HG02623 (cell line): Measurements from ENCODE around the gene FMNL2.

Experiments
- ATAC-seq: cut with Tn5 transposase; IDR thresholded peaks from one replicate; pipeline ENCODE4 v1.9.1; 2021; ENCODE audit warnings: moderate library complexity; ENCODE audit not compliant: unreplicated experiment

Gene FMNL2

DNA sequence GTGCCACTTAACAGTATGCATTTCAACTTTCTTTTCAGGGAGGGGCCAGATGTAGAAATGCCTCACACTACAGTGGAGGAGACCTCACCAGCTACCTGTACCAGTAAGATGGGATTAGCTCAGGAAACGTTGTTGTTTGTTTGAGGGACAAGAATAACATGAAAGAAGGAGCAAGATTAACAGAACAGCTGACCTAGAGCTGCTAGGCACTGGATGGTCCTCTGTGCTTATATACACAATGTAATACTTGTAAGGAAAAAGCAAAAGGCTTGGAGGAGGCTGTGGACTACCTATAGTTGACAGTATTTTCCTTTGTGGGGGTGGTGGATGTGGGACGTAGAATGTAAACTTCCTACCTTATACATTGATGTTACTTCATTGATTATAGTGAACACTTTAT is 154.4 kb downstream of the FMNL2 start:
- no peak for ATAC-seq

DNA sequence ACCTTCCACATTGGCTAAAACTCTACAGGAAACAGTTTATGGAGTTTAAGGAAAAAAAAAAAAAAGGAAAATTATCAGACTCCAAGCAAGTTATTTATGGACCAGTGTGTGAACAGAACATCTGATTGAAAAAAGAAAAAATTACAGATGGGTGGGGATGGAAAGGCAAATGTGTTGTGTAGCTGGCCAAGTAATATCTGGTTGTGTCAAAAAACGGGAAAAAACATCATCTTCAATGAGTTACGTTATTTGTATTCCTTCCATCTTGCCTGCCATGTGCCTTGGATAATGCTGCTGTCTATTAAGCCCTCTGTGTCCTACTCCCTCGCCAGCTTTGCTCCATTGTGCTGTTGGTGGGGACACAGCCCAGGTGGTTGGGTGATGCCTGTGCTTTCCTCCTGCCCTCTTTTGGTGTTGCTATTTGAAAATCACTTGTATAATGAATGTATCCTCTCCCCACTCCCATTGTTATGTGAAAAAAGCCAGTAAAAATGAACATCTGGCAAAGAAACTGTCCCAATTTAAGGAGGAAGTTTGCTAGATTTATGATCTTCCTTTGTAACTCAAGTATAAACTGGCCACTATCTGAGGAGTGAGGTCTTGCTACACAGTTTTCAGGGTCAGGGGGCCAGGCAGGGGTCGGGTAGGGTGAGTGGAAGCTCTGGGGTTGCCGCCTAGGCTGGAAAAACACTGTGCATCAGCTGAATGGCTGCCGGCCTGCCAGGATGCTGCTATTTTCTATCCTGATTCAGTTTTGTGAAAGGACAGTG is 155.9 kb downstream of the FMNL2 start:
- no peak for ATAC-seq

DNA sequence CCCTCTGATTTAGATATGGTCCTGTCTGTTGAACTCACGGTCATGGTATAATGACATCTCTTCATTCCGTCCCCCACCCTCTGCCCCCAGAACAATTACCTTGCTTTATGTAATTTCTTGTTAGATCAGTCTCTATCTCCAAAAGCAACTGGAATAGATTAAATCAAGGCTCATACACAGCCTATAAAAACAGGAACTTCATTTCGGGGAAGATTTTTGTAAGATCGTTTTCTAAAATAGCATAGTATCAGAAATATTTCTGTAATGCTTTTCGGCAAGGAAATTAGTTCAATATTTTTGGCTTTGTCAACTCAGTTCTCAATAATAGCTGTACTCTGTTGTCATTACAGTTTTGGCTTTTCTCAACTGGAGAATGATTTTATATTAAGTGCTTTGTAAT is 157.2 kb downstream of the FMNL2 start:
- ATAC-seq: no peak

DNA sequence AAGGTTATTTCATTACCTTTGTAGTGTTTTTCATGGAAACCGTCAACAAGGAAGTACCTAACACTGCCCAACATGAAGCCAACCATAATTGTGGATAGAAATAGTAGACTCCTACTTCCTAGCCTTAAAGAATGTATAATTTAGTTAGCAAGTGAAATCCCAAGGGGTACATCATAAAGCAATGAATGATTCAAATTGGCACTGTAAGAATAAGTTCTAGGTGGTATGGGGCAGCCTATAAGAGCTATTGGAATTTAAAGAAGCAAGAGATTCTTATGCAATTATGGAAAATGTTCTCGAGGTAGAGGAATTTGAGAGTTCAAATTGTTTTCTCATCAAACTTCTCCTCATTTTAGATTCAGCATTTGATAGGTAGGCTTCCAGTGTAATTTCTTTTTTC is 157.9 kb downstream of the FMNL2 start:
- no peak for ATAC-seq

DNA sequence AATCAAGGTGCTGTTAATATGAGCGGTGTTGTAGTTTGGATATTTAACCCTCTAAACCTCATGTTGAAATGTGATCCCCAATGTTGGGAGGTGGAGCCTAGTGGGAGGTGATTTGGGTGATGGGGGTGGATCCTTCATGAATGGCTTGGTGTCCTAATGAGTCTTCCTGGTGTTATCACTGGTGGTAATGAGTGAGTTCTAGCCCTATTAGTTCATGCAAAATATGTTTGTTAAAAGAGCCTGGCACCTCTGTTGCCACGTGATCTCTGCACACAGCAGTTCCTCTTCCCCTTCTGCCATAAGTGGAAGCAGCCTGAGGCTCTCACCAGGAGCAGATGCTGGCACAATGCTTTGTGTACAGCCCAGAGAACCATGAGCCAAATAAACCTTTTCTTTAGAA is 158.4 kb downstream of the FMNL2 start:
- no peak for ATAC-seq

DNA sequence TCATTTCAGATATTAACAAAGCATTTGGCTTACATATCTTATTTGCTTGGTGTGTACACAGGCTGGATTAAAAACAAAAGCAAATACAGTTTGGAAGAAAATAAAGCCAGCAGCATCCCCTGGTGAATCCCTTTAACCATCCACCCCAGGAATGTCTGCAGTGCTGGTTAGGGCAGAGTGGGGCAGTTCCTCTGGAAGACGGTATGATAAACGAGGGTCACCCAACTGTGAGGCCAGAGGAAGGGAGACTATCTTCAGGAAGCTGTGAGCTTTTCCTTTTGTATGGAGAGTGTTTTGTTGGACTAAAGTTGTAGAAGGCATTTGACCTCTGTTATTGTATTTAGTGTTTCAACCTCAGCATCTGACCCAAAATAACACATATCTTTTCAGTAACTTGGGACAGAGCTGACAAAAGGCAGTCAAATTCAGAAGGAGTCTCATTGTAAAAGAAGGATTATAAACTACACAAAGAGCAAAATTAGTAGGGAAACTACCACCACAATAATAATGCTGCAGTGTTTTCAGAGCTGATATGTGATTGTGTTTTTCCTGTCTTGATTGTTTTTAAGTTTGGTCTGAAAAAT is 159.1 kb downstream of the FMNL2 start:
- ATAC-seq: no peak

DNA sequence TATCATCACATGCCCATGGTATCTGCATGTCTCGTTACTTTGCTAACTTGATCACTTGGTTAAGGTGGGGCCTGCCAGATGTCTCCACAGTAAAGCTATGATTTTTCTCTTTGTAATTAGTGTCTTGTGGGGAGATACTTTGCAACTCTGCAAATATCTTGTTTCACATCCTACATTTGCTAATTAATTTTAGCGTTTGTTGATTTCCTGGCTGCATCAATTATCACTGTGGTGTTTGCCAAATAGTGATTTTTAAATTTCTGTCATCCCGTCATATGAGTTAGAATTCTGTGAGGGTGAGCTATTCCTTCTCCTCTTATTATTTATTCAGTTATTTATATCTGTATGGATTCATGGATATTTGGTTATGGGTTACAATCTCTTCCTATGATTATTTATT is 161.4 kb downstream of the FMNL2 start:
- ATAC-seq: no peak

DNA sequence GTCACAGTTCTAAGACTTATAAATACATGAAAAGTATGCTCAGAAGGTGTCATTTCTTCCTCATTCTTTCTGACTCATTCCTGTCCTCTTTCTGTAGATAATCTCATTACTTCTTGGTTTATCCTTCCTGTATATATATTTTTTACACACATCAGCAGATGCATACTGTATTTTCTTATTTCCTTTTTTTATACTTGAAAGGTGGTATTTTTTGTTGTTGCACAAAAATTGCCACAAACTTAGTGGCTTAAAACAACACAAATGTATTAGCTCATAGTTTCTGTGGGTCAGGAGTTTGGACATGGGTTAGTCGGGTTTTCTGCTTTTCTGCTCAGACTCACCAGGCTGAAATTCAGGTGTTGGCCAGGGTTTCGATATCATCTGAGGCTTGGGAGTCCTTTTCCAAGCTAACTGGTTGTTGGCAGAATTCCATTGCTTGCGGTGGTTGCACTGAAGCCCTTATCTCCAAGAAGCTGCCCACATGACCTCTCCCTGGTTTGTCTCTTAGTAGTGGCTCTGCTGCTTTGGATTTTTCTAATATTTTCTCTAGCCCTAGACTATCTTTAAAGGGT is 162.6 kb downstream of the FMNL2 start:
- ATAC-seq: peak; percentile 48

DNA sequence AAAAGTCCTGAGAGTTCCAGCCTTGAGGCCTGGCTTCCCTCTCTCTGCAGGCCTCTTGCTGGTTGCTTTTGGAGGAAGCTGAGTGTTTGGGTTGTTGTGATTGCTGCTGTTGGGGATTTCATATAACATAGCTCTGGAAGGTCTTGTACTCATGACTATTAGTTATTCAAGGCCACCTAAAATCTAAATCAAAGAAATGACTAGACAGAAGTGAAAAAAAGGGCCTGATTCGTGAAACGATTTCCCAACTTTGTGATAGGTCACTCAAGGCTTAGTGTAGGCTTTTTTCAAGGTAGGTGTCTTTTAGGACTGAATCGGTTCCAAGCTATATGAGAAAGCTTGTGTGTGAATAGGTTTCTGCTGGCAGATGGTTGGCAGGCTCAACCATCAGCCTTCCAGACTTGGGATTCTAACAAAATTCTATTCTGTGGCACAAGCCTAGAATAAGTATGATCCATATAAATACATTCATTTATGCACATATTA is 164.4 kb downstream of the FMNL2 start:
- ATAC-seq: no peak

DNA sequence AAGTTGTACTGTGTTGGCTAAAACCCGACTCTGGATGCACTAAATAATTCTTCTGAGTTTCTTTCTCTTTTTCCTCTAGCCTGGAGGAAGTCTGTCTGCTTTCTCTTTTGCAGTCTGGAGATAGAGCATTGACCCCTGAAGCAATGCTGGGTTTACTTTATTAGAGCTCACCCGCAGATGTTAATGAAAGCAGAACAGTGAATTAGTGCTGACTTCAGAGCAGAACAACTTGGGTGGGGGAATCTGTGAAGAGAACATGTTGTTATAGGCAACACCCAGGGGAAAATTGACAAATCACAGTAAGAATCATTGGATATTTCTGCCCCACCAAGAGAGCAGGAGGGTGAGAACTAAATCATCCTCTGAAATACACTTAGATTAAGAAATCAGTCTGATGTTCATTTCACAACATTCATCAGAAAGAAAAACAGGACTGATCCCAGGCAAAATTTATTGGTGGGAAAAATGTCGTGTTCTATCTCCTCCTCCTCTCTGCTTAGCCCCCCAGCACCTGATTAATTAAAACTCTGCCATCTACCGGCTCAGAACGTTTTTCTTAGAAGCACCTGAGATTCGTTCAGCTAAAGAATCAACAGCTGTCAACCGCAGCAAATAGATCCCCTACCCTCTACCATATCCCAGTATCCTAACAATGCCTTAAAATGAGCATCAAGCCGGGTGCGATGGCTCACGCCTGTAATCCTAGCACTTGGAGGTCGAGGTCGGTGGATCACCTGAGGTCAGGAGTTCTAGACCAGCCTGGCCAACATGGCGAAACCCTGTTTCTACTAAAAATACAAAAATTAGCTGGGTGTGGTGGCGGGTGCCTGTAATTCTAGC is 165.1 kb downstream of the FMNL2 start:
- ATAC-seq: no peak

DNA sequence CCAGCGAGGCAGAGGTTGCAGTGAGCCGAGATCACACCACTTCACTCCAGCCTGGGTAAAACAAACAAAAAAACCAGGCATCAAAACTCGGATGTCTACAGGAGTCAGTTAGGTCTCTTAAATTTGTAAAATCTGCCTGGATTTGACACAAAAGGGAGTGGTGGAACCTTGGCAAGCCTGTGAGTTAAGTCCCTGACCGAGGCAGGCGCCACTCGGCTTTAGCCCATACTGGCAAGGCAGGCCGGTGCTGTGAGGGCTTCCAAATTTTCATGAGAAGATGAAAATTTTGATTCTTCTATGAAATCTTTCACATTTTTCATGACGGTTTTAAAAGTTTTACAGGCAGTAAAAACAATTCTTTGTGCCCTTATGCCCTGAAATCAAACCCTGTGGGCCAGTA is 165.8 kb downstream of the FMNL2 start:
- ATAC-seq: no peak

DNA sequence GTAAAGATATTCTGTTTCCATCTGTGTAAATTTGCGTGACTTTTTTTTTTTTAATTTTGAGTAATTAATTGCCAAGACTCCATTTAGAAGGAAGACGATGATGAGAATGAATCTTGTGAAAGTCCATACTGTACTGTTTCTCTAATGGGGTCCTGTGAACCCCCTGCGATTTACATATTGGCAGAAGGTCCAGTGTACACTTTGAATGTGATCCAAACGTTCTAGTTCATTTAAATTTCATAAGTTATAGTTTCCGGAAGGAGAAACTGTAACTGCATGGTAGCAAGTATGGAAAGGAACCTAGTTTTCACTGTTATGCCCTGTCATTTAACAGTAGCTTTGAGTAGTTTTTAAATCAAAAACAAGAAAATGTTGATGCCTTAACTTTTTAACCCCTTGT is 166.7 kb downstream of the FMNL2 start:
- no peak for ATAC-seq

DNA sequence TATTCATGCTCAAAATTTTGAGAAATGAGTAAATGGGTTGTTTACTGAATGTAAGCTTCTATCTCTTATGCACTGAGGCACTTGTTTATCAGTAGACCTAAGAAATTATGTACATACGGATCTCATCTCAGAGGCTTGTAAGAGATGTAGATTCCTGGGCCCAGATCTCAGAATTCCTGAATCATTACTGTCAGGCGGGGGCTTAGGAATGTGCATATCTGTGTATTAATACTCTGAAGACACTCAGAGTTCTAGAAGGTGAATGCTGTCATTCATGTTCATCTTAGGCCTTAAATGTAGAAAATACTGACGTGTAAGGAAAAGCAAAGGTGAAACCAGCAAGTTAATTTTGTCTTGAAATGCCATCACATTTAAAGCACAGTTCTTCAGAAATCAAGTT is 169.6 kb downstream of the FMNL2 start:
- no peak for ATAC-seq

DNA sequence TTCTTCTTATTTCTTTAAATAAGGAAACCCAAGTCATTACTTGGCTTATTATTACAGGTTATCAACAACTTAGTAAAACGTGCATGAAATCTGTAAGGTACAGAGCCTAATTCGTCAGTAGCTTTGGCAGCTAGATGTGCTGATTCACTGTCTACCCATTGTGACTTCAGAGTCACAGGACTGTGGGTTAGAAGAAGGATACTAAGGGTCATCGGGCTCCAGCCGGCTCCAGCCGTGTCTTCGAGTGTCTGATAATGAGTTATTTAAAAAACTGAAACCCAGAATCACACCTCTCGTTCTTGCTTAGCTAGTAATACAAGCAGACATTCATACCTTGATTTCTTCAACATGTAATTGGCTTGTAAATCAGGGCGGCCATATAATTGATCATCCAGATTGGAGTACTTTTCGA is 170.5 kb downstream of the FMNL2 start:
- no peak for ATAC-seq

DNA sequence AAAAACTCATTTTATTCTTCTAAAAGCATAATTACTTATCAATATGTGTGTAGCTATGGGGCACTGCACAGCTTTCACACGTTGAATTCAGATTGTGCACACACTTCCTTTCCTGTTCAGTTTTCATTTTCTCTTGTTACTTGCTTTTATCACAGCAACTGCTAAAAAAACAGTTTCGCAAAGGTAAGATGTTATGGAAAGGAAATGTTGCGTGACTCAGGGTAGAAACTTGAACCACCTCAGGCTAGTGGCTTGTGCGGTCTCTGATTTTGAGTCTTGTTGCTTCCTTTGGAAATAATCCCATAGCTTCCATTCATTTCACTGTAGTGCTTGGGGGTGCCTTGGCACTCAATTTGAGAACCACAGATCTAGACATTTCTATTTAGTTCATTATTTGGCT is 171.9 kb downstream of the FMNL2 start:
- peak; percentile 51 for ATAC-seq

DNA sequence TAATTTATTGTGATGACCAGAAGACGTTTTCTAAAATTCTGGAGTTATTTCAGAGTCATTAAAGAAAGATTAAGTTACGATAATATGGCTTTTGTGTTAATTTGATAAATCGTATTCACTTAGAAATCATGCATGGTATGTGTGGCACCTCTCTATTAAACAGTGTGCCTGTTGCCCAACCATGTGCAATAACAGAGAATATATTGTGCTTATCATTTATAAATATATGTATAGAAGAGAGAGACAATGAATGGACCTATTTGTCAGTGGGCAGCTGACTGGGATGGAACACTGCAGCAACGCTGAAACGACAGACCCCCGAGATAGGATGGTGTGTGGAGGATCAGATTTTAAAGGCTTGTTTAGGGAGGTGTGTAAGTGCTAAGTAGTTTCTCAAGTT is 172.9 kb downstream of the FMNL2 start:
- ATAC-seq: no peak

DNA sequence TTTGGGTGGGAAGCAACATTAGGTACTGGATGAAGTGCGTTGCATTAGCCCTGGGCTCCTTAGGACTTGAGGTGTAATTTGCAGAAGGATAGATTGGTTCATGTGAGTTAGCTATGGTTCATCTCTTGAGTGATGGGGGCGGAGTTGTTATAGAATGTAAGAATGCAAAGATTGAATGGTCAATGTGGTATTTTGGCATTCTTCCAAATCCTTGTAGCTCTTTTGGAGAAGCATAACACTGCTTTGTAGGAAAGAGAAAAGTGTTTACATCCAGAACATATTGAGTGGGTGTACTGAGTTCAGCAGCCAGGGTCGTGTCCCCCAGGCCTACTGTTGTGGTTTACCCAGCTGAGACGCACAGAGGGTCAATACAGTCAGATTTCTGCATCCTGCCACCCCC is 173.5 kb downstream of the FMNL2 start:
- no peak for ATAC-seq

DNA sequence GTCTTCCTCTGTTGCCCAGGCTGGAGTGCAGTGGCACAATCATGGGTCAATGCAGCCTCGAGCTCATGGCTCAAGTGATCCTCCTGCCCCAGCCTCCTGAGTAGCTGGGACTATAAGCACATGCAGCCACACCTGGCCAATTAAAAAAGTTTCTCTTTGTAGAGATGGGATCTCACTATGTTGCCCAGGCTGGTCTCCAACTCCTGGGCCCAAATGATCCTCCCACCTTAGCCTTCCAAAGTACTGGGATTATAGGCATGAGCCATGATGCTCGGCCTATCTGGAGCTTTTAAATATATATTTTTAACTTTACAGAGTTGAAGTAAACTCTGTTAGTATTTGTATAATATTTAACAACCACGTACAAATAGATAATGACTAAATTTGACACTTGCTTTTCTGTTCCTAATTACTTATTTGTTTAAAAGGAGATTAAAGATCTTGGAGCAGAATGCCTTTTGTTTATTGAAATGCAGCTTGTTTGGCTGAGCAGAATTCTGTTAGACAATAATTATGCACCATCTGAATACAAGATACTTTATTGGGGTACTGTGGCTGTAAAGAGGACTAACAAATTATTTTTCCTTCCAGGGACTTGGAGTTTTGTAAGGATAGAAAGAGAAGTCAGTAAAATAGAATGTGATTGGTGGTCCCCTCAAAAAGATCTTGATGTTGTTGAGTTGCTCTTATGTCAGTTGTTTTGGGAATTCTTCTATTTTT is 175.0 kb downstream of the FMNL2 start:
- no peak for ATAC-seq

DNA sequence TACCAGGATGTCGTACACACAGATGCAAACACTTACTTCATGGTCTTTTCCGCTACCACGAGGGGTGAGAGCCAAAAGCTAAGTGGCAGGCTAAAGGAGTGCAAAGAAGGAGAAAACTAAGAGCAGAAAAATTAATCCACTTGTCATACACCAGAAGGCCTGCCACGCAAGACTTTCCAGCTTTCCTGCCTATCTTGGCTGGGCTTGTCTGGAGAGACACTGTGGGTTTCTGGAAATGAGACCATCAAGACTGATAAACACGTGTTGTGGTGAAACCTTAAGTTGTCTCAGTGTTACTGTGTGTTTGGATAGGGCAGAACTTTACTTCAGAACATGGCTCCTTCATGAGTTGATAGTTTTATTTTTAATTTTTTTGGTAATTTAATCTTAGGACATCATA is 175.6 kb downstream of the FMNL2 start:
- no peak for ATAC-seq

DNA sequence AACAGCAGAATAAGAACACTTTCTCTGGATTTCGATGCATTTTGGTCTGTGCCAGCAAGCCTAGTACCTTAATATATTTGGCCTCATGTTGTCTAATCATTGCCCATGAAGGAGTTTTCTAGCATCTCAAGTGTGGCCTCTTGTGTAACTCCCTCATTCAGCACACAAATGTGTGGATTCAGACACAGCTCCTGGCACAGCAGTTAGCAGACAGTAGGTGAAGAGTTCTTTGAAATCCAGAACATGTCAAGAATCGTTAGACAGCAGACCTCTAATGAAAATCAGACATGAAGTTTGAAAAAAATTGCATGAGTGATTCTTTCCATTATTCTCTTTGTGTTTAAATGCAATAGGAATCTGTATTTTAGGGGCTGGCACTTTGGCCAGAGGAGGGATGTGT is 177.0 kb downstream of the FMNL2 start:
- no peak for ATAC-seq

DNA sequence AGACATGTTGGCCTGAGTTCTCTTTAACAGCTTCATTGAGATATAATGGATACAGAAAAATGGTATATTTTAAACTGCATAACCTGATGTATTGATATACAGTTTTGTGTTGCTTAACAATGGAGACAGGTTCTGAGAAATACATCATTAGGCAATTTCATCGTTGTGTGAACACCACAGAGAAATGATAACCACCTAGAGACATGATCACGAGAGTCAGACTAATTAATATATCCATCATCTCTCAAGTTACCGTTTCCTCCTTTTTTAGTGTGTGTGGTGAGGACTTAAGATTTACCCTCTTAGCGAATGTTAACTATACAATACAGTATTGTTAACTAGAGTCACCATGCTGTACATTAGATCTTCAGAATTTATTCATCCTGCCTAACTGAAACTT is 178.1 kb downstream of the FMNL2 start:
- ATAC-seq: no peak
